Fibroblast of lung (primary cell): ENCODE measurements around the gene YBX1. TPM values are rescaled to one million over a fixed set of nuclear protein-coding genes. Genes with fewer than 3 reads are reported as not detected.

Experiments used
- DNase-seq, 2 donors: peaks; one replicate each; pipeline versions ENCODE4 v3.0.0 to v3.0.0-alpha.2; 2010; ENCODE audit warnings: low read depth in 2 of 2
- H2AFZ ChIP-seq: 2 replicates; pipeline ENCODE4 v1.5.1; 2012; ENCODE audit warnings: low read length, control low read depth, inconsistent platforms
- H3K27ac ChIP-seq: 2 replicates; pipeline ENCODE4 v1.5.1; 2011; ENCODE audit warnings: low read length, control low read depth; ENCODE audit not compliant: insufficient read depth
- H3K27me3 ChIP-seq: 2 replicates; pipeline ENCODE4 v1.5.1; 2011; ENCODE audit warnings: mild to moderate bottlenecking, low read length; ENCODE audit not compliant: control insufficient read depth, insufficient read depth
- H3K36me3 ChIP-seq: 2 replicates; pipeline ENCODE4 v1.5.1; 2011; ENCODE audit warnings: low read length; ENCODE audit not compliant: control insufficient read depth, insufficient read depth
- H3K4me1 ChIP-seq: 2 replicates; pipeline ENCODE4 v1.5.1; 2011; ENCODE audit warnings: low read length; ENCODE audit not compliant: control insufficient read depth, insufficient read depth; ENCODE audit errors: extremely low read depth
- H3K4me2 ChIP-seq: 2 replicates; pipeline ENCODE4 v1.5.1; 2011; ENCODE audit warnings: low read length, control low read depth; ENCODE audit not compliant: insufficient read depth; ENCODE audit errors: extremely low read depth
- H3K4me3 ChIP-seq, 4 experiments: fragments of 200-600 bp in 1 of 4; sonication (generic) in 1 of 4; replicated peaks in 1 of 4; 2 replicates each; pipeline ENCODE4 v1.5.1; 2011 to 2016; ENCODE audit warnings: low read length in 4 of 4, low read depth in 3 of 4, mild to moderate bottlenecking in 3 of 4, control low read depth in 2 of 4, inconsistent platforms in 1 of 4, mixed read lengths in 1 of 4; ENCODE audit not compliant: insufficient read depth in 1 of 4; ENCODE audit errors: control extremely low read depth in 1 of 4
- H3K79me2 ChIP-seq: 2 replicates; pipeline ENCODE4 v1.5.1; 2012; ENCODE audit warnings: mild to moderate bottlenecking, low read length, inconsistent platforms; ENCODE audit not compliant: control insufficient read depth, insufficient read depth
- H3K9ac ChIP-seq: 2 replicates; pipeline ENCODE4 v1.5.1; 2011; ENCODE audit warnings: mild to moderate bottlenecking, low read length, control low read depth; ENCODE audit not compliant: insufficient read depth
- H3K9me3 ChIP-seq: 2 replicates; pipeline ENCODE4 v1.5.1; 2012; ENCODE audit warnings: low read depth, low read length; ENCODE audit not compliant: control insufficient read depth, insufficient read depth
- H4K20me1 ChIP-seq: 2 replicates; pipeline ENCODE4 v1.5.1; 2011; ENCODE audit warnings: low read length; ENCODE audit not compliant: control insufficient read depth, insufficient read depth; ENCODE audit errors: extremely low read depth
- CTCF ChIP-seq, 2 donors: IDR thresholded peaks in 1 of 2; conservative IDR thresholded peaks in 1 of 2; 1 replicate in 1 of 2; 2 replicates in 1 of 2; pipeline ENCODE4 v1.5.1; 2011 to 2012; ENCODE audit warnings: low read length in 2 of 2, control low read depth in 1 of 2, inconsistent platforms in 1 of 2, low read depth in 1 of 2, mild to moderate bottlenecking in 1 of 2
- EZH2 ChIP-seq: IDR thresholded peaks from 2 replicates; pipeline ENCODE4 v1.5.1; 2012; ENCODE audit warnings: low read length, control low read depth, mild to moderate bottlenecking; ENCODE audit errors: missing control alignments
- polyA plus RNA-seq, 2 donors: library from polyadenylated mRNA; depleted of rRNA in 1 of 2; stranded (reverse) in 1 of 2; unstranded in 1 of 2; fragments of >200 nt; gene quantifications; 2 replicates each; pipeline ENCODE4 v1.2.1, GENCODE V29; 2011 to 2012; ENCODE audit warnings: missing spikeins in 1 of 2
- total RNA-seq: library from RNA; depleted of rRNA; stranded (reverse); fragments of >200 nt; gene quantifications from 2 replicates; pipeline ENCODE4 v1.2.1, GENCODE V29; 2014

The YBX1 gene
- total and polyA plus RNA-seq, 2 donors (not counting 1 experiment from before 2014, with no cell fraction given): 795 to 799 TPM

- peaks cover 88% of the 10 kb centered on the region for H3K79me2 ChIP-seq
- no peak overlapping the region for H3K9ac ChIP-seq
- DNase-seq: no peak
- H3K27me3 ChIP-seq: no peaks in the 10 kb centered on the region
- TF ChIP-seq EZH2: no peak
- no peak for TF ChIP-seq CTCF (conservative IDR thresholded peaks at IDR 0.05 in 1 of 2, IDR thresholded peaks at IDR 0.05 in 1 of 2; ENCODE audit: low read depth in 1 of 2, low read length in 2 of 2)
- H2AFZ ChIP-seq: no peak overlapping the region
- H3K4me2 ChIP-seq: no peak overlapping the region
- peaks cover 6% of the 10 kb centered on the region for H3K36me3 ChIP-seq
- no peaks in the 10 kb centered on the region for H3K9me3 ChIP-seq
- no peak overlapping the region for H3K27ac ChIP-seq
- H4K20me1 ChIP-seq: peaks cover 2% of the 10 kb centered on the region
- no peaks in the 10 kb centered on the region for H3K4me1 ChIP-seq
- no peak overlapping the region for H3K4me3 ChIP-seq
These were observed 10.7 kb downstream of the YBX1 start for GRCh38 chr1:42692911-42693310.

DNA sequence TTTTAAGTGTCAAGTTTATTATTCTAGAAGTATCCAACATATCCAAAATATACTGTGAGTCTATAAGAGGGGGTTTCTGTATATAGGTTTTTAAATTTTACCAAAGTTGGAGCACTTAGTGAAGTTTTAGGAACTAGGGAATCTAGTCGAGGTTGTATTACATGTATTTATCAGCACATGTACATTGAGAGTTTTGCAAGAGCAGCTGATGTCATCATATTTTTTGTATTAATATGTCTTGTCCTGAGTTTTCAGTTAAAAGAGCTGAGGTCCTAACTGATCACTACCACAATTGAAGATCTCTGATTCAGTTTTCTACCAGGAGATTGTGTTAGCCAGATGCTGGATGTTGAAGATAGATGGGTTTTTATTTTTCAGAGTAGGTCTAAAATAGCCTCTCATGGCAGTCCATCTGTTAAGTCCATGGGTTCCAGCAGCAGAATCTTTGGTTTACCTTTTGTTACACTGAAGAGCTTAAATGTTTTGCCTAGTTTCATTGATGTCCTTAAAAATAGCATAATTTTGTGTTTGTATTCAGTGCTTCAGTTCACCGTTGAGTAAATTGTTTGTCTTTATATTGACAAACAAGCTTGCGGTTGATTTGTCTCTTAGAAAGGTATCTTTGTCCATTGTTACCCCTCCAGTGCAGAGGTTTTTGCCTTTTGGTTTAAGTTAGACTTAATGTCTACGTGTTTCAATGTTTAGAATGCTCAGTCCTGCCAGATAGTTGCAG is 16.0 kb downstream of the YBX1 start:
- Histone ChIP-seq H2AFZ (no peak overlapping the region), H3K79me2 (peaks cover 49% of the 10 kb centered on the region), H3K27ac (no peak overlapping the region), H3K4me2 (no peak overlapping the region), H4K20me1 (no peaks in the 10 kb centered on the region), H3K4me3 (no peak overlapping the region), H3K36me3 (peaks cover 20% of the 10 kb centered on the region), H3K9ac (no peak overlapping the region), H3K4me1 (no peaks in the 10 kb centered on the region), H3K9me3 (no peaks in the 10 kb centered on the region), H3K27me3 (no peaks in the 10 kb centered on the region)
- TF ChIP-seq CTCF (conservative IDR thresholded peaks at IDR 0.05 in 1 of 2, IDR thresholded peaks at IDR 0.05 in 1 of 2; ENCODE audit: low read depth in 1 of 2, low read length in 2 of 2): no peak
- no peak for TF ChIP-seq EZH2
- DNase-seq: no peak

DNA sequence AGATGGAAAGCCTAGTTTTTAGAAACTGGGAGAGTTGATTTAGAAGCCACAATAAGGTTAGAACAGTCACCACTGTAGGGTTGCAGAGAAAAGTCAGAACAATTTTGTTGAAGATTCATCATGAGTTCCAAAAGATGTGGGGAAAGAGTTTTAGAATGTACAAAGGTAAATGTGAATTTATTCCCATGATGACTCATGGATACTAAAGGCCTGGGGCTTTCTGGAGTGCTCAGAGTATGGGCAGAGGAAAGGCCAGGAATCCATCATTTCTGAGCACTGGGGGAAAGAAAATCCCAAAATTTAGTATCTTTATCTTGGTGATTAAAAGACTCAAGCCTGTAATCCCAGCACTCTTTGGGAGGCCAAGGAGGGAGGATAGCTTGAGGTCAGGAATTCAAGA is 17.8 kb downstream of the YBX1 start:
- DNase-seq: no peak
- Histone ChIP-seq H3K79me2 (peaks cover 34% of the 10 kb centered on the region), H3K4me3 (no peak overlapping the region), H3K27me3 (no peaks in the 10 kb centered on the region), H3K9me3 (no peaks in the 10 kb centered on the region), H4K20me1 (no peaks in the 10 kb centered on the region), H3K9ac (no peak overlapping the region), H3K36me3 (peaks cover 23% of the 10 kb centered on the region), H3K27ac (no peak overlapping the region), H2AFZ (no peak overlapping the region), H3K4me2 (no peak overlapping the region), H3K4me1 (no peaks in the 10 kb centered on the region)
- TF ChIP-seq EZH2 (no peak), CTCF (conservative IDR thresholded peaks at IDR 0.05 in 1 of 2, IDR thresholded peaks at IDR 0.05 in 1 of 2; ENCODE audit: low read depth in 1 of 2, low read length in 2 of 2) (no peak)
